NT2/D1 (cell line): Measurements from ENCODE around the gene HEXIM1.

Experiments
- DNase-seq: peaks from one replicate; pipeline ENCODE4 v3.0.0-alpha.2; 2011; ENCODE audit warnings: low read depth, low spot score
- H3K27me3 ChIP-seq: 2 replicates; pipeline ENCODE4 v1.6.0; 2011; ENCODE audit warnings: mild to moderate bottlenecking; ENCODE audit not compliant: insufficient read length, insufficient read depth
- H3K36me3 ChIP-seq: 2 replicates; pipeline ENCODE4 v1.6.1; 2011; ENCODE audit warnings: mild to moderate bottlenecking, low read length, mixed read lengths; ENCODE audit not compliant: insufficient read depth, insufficient read length
- H3K4me1 ChIP-seq: 2 replicates; pipeline ENCODE4 v1.5.1; 2011; ENCODE audit not compliant: insufficient read depth, insufficient read length
- H3K4me3 ChIP-seq: 2 replicates; pipeline ENCODE4 v1.5.1; 2011; ENCODE audit warnings: low read depth; ENCODE audit not compliant: insufficient read length
- H3K9ac ChIP-seq: 2 replicates; pipeline ENCODE4 v1.6.0; 2011; ENCODE audit warnings: low read depth; ENCODE audit not compliant: insufficient read length
- H3K9me3 ChIP-seq: 2 replicates; pipeline ENCODE4 v1.5.1; 2011; ENCODE audit warnings: mild to moderate bottlenecking, low read length; ENCODE audit not compliant: insufficient read depth
- SUZ12 ChIP-seq: IDR thresholded peaks from 2 replicates; pipeline ENCODE4 v1.6.1; 2011; ENCODE audit not compliant: insufficient read length, insufficient read depth; ENCODE audit errors: extremely low read depth
- YY1 ChIP-seq: IDR thresholded peaks from 2 replicates; pipeline ENCODE4 v1.6.1; 2011; ENCODE audit not compliant: insufficient read length, insufficient read depth
- ZNF274 ChIP-seq: IDR thresholded peaks from 2 replicates; pipeline ENCODE4 v1.6.1; 2011; ENCODE audit warnings: mild to moderate bottlenecking, low read depth, low read length

The HEXIM1 gene

DNA sequence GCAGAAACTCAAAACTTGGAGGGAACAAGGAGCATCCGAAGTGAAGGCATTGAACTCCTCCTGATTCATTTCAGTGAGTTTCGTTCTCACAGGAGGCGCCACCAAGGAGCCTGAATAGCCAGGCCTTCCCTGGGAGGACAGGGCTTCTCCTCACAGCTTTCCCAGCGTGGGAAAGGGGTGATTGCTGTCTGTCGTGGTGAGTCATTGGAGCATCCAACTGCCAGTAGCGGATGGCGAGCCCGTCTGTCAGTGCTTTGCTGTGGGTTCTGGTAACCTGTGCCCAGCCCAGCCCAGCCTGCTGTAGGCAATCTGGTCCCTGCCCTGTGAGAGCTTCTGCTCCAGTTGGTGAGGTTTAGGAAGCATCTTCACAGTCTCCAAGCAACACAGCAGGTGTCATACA, 44.2 kb upstream of the HEXIM1 start:
- Histone ChIP-seq H3K27me3 (no peaks in the 10 kb centered on the region), H3K9me3 (no peaks in the 10 kb centered on the region), H3K9ac (no peak overlapping the region), H3K36me3 (peaks cover 84% of the 10 kb centered on the region), H3K4me3 (no peak overlapping the region), H3K4me1 (peaks cover 3% of the 10 kb centered on the region)
- DNase-seq: no peak
- TF ChIP-seq ZNF274: no peak

GRCh38 chr17:45104497-45104896, 43.8 kb upstream of the HEXIM1 start:
- H3K36me3 ChIP-seq: peaks cover 84% of the 10 kb centered on the region
- H3K4me1 ChIP-seq: peaks cover 3% of the 10 kb centered on the region
- DNase-seq: no peak
- H3K4me3 ChIP-seq: no peak overlapping the region
- H3K9ac ChIP-seq: no peak overlapping the region
- no peak for TF ChIP-seq ZNF274
- TF ChIP-seq SUZ12: no peak
- no peak for TF ChIP-seq YY1
- no peaks in the 10 kb centered on the region for H3K27me3 ChIP-seq
- no peaks in the 10 kb centered on the region for H3K9me3 ChIP-seq

GRCh38 chr17:45104907-45105624, 43.2 kb upstream of the HEXIM1 start:
- Histone ChIP-seq H3K4me1 (peaks cover 3% of the 10 kb centered on the region), H3K9ac (no peak overlapping the region), H3K4me3 (no peak overlapping the region), H3K27me3 (no peaks in the 10 kb centered on the region), H3K9me3 (no peaks in the 10 kb centered on the region), H3K36me3 (peaks cover 80% of the 10 kb centered on the region)
- TF ChIP-seq YY1 (no peak), SUZ12 (no peak)
- DNase-seq: no peak

DNA sequence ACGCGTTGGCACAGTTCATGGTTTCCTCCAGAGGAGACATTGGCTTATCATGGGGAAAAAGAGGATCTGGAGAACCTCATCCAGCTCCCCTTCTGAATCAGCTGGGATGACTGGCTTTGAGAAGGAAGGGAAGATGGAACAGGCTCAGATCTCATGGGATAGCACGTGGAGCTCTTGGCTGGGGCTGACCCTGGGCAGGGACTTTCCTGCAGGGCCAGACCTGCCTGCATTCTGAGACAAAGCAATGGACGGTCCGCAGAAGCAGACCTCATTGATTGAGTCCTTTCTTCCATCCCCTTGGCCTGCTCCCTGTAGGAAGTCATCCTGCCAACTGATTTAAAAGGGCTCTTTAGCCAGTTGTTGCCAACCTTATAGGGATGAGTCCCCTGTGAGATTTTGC, 42.2 kb upstream of the HEXIM1 start:
- Histone ChIP-seq H3K36me3 (peaks cover 88% of the 10 kb centered on the region), H3K27me3 (no peaks in the 10 kb centered on the region), H3K4me1 (peaks cover 10% of the 10 kb centered on the region), H3K9ac (no peak overlapping the region), H3K9me3 (no peaks in the 10 kb centered on the region), H3K4me3 (no peak overlapping the region)
- no peak for DNase-seq
- TF ChIP-seq YY1 (no peak), SUZ12 (no peak), ZNF274 (no peak)

- Histone ChIP-seq H3K36me3 (peaks cover 90% of the 10 kb centered on the region), H3K9ac (no peak overlapping the region), H3K4me3 (no peak overlapping the region), H3K9me3 (no peaks in the 10 kb centered on the region), H3K4me1 (peaks cover 11% of the 10 kb centered on the region), H3K27me3 (no peaks in the 10 kb centered on the region)
- DNase-seq: no peak
- no peak for TF ChIP-seq ZNF274
- no peak for TF ChIP-seq SUZ12
- TF ChIP-seq YY1: no peak
These were observed 41.7 kb upstream of the HEXIM1 start for GRCh38 chr17:45106582-45106981.

DNA sequence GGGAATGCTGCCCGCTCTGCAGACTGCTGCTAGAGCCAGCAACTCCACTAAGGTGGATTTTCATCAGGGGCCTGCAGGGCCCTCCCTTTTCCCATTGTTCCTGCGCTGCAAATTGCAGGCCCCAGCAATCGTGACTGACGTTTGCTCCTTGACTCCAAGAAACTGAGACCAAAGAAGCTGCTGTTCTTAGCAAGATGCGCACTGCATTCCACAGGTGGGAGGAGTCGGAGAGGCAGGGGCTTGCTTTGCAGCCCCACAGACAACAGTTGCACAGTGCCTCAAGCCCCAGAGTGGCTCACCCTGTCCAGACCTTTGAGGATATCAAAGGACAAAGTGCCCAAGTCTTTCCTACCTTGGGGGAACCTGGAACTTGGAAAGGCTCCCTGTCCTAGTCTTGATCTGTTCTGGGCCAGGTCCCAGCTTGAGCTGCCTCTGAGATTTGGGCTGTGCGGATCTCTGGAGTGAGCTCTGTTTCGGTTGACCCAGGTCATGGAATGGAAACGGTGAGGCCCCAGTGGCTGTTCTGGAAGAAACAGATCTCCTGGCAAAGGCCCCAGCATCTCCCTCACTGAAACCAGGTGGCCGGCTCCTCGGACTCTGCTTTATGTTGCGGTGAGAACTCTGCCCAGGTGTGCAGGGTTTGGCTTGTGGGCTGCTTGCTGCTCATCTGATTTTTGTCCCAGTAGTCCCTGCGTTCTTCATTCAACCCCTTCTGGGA, 40.8 kb upstream of the HEXIM1 start:
- TF ChIP-seq SUZ12 (no peak), ZNF274 (no peak), YY1 (no peak)
- H3K27me3 ChIP-seq: no peaks in the 10 kb centered on the region
- no peak overlapping the region for H3K4me3 ChIP-seq
- peak overlapping the region; percentile 2 for H3K9ac ChIP-seq
- no peak for DNase-seq
- H3K9me3 ChIP-seq: no peaks in the 10 kb centered on the region
- peaks cover 83% of the 10 kb centered on the region for H3K36me3 ChIP-seq
- H3K4me1 ChIP-seq: peaks cover 9% of the 10 kb centered on the region

GRCh38 chr17:45108051-45108450, 40.2 kb upstream of the HEXIM1 start:
- Histone ChIP-seq H3K4me3 (no peak overlapping the region), H3K9ac (no peak overlapping the region), H3K9me3 (no peaks in the 10 kb centered on the region), H3K4me1 (peaks cover 9% of the 10 kb centered on the region), H3K36me3 (peaks cover 83% of the 10 kb centered on the region), H3K27me3 (no peaks in the 10 kb centered on the region)
- DNase-seq: no peak
- TF ChIP-seq ZNF274 (no peak), YY1 (no peak), SUZ12 (no peak)
